H1 (cell line): ENCODE measurements around the gene SBNO2. TPM values are rescaled to one million over a fixed set of nuclear protein-coding genes. Genes with fewer than 3 reads are reported as not detected.

Experiments
- CTCF ChIA-PET: fragments of 300-600 bp; sonication (Branson Sonifier 250); formaldehyde crosslinking; loops from one replicate; lab custom pipeline; 2021; ENCODE audit not compliant: partially characterized antibody; lab: Charles Lee
- POLR2A ChIA-PET: fragments of 300-600 bp; sonication (Branson Sonifier 250); formaldehyde crosslinking; loops from one replicate; lab custom pipeline; 2021; ENCODE audit warnings: inconsistent platforms; ENCODE audit not compliant: partially characterized antibody; lab: Charles Lee
- DNase-seq, 2 experiments: peaks; one replicate each; pipeline versions ENCODE4 v3.0.0 to v3.0.0-alpha.2; 2010 to 2022; ENCODE audit warnings: low spot score in 2 of 2, low read depth in 1 of 2, mixed read lengths in 1 of 2
- FAIRE-seq: peaks from 2 replicates; lab custom pipeline; 2011; peaks lifted over from hg19 to GRCh38; lab: Jason Lieb, UNC
- H2AFZ ChIP-seq: 2 replicates; pipeline ENCODE4 v1.8.1; 2012; ENCODE audit warnings: low read length, inconsistent platforms
- H2AK5ac ChIP-seq: 2 replicates; pipeline ENCODE4 v1.6.1; 2013; ENCODE audit warnings: low read depth, low read length
- H2BK120ac ChIP-seq: replicated peaks from 2 replicates; pipeline ENCODE3; 2013; ENCODE audit warnings: low read depth, low read length, inconsistent platforms
- H2BK12ac ChIP-seq: 2 replicates; pipeline ENCODE4 v1.6.1; 2013; ENCODE audit warnings: low read depth, low read length
- H2BK15ac ChIP-seq: 2 replicates; pipeline ENCODE4 v1.6.1; 2013; ENCODE audit warnings: low read length
- H2BK20ac ChIP-seq: 2 replicates; pipeline ENCODE4 v1.6.1; 2013; ENCODE audit warnings: low read length
- H2BK5ac ChIP-seq: 2 replicates; pipeline ENCODE4 v1.6.1; 2013; ENCODE audit warnings: low read depth, low read length
- H3K14ac ChIP-seq: 2 replicates; pipeline ENCODE4 v1.6.1; 2013; ENCODE audit warnings: inconsistent platforms; ENCODE audit not compliant: insufficient read length
- H3K18ac ChIP-seq: 2 replicates; pipeline ENCODE4 v1.6.1; 2013; ENCODE audit warnings: low read length; ENCODE audit errors: extremely low read depth
- H3K23ac ChIP-seq: 2 replicates; pipeline ENCODE4 v1.6.1; 2013; ENCODE audit warnings: inconsistent platforms; ENCODE audit not compliant: insufficient read length
- H3K23me2 ChIP-seq: 2 replicates; pipeline ENCODE4 v1.6.1; 2013; ENCODE audit warnings: low read depth, low read length
- H3K27ac ChIP-seq: 2 replicates; pipeline ENCODE4 v1.6.1; 2011; ENCODE audit warnings: low read depth, low read length, inconsistent platforms
- H3K27me3 ChIP-seq, 4 experiments: replicated peaks in 1 of 4; 1 replicate in 1 of 4; 2 replicates in 3 of 4; pipeline versions ENCODE4 v1.6.1 to v1.8.1; 2011 to 2013; ENCODE audit warnings: low read length in 3 of 4, mild to moderate bottlenecking in 3 of 4, inconsistent platforms in 2 of 4, mixed read lengths in 2 of 4, moderate library complexity in 1 of 4; ENCODE audit not compliant: control insufficient read depth in 3 of 4, insufficient read depth in 3 of 4; ENCODE audit errors: extremely low read depth in 1 of 4
- H3K36me3 ChIP-seq, 4 experiments: 2 replicates each; pipeline versions ENCODE4 v1.6.1 to v1.8.1; 2011 to 2013; ENCODE audit warnings: mild to moderate bottlenecking in 4 of 4, low read length in 3 of 4, moderate library complexity in 2 of 4, control low read depth in 1 of 4, inconsistent platforms in 1 of 4; ENCODE audit not compliant: insufficient read depth in 4 of 4, control insufficient read depth in 2 of 4
- H3K4ac ChIP-seq: replicated peaks from 2 replicates; pipeline ENCODE3; 2013; ENCODE audit warnings: low read length, low read depth, mixed read lengths, inconsistent platforms; ENCODE audit not compliant: insufficient read length
- H3K4me1 ChIP-seq, 4 experiments: replicated peaks in 1 of 4; 1 replicate in 1 of 4; 2 replicates in 3 of 4; pipeline versions ENCODE4 v1.6.1 to v1.8.1; 2011 to 2013; ENCODE audit warnings: low read length in 3 of 4, inconsistent platforms in 2 of 4, mixed read lengths in 1 of 4; ENCODE audit not compliant: insufficient read depth in 4 of 4, control insufficient read depth in 3 of 4
- H3K4me2 ChIP-seq, 2 experiments: 2 replicates each; pipeline versions ENCODE4 v1.6.1 to v1.8.1; 2011 to 2013; ENCODE audit warnings: low read depth in 2 of 2, low read length in 2 of 2, control low read depth in 1 of 2, inconsistent platforms in 1 of 2, mild to moderate bottlenecking in 1 of 2; ENCODE audit not compliant: insufficient read depth in 1 of 2
- H3K4me3 ChIP-seq, 4 experiments: fragments of 200-600, 300-600 bp in 1 of 4; sonication (generic), shearing (Covaris generic), sonication (Bioruptor Twin) in 1 of 4; 2 replicates each; pipeline versions ENCODE4 v1.5.1 to v1.8.1; 2011 to 2016; ENCODE audit warnings: low read length in 4 of 4, low read depth in 3 of 4, control low read depth in 2 of 4, inconsistent platforms in 2 of 4, mild to moderate bottlenecking in 2 of 4, mixed read lengths in 1 of 4, moderate library complexity in 1 of 4; ENCODE audit not compliant: insufficient read depth in 2 of 4; ENCODE audit errors: extremely low read depth in 1 of 4
- H3K56ac ChIP-seq: replicated peaks from 2 replicates; pipeline ENCODE3; 2013; ENCODE audit warnings: low read depth, mild to moderate bottlenecking, mixed read lengths, low read length, inconsistent platforms; ENCODE audit not compliant: insufficient read length
- H3K79me1 ChIP-seq: 2 replicates; pipeline ENCODE4 v1.6.1; 2013; ENCODE audit warnings: low read depth, low read length, control low read depth
- H3K79me2 ChIP-seq, 2 experiments: 2 replicates each; pipeline versions ENCODE4 v1.6.1 to v1.8.1; 2012 to 2013; ENCODE audit warnings: low read length in 2 of 2, mild to moderate bottlenecking in 2 of 2, inconsistent platforms in 1 of 2; ENCODE audit not compliant: insufficient read depth in 2 of 2, control insufficient read depth in 1 of 2
- H3K9ac ChIP-seq, 4 experiments: replicated peaks in 1 of 4; 1 replicate in 1 of 4; 2 replicates in 3 of 4; pipeline versions ENCODE4 v1.6.1 to v1.8.1; 2011 to 2013; ENCODE audit warnings: low read depth in 3 of 4, low read length in 3 of 4, control low read depth in 2 of 4, mild to moderate bottlenecking in 2 of 4, moderate library complexity in 2 of 4, inconsistent platforms in 1 of 4; ENCODE audit errors: extremely low read depth in 1 of 4
- H3K9me3 ChIP-seq, 2 experiments: 2 replicates each; pipeline versions ENCODE4 v1.6.1 to v1.8.1; 2012 to 2013; ENCODE audit warnings: mild to moderate bottlenecking in 2 of 2, moderate library complexity in 2 of 2, control low read depth in 1 of 2, inconsistent platforms in 1 of 2, low read depth in 1 of 2, low read length in 1 of 2, mixed read lengths in 1 of 2; ENCODE audit not compliant: insufficient read depth in 2 of 2
- H4K20me1 ChIP-seq, 2 experiments: replicated peaks in 1 of 2; 2 replicates each; pipeline versions ENCODE3 to v1.8.1; 2011 to 2013; ENCODE audit warnings: inconsistent platforms in 2 of 2, low read length in 2 of 2, mild to moderate bottlenecking in 1 of 2; ENCODE audit not compliant: insufficient read depth in 2 of 2, control insufficient read depth in 1 of 2
- H4K5ac ChIP-seq: 2 replicates; pipeline ENCODE4 v1.6.1; 2013; ENCODE audit warnings: low read length, low read depth, mixed read lengths, inconsistent platforms; ENCODE audit not compliant: insufficient read length
- H4K8ac ChIP-seq: 2 replicates; pipeline ENCODE4 v1.8.0; 2013; ENCODE audit warnings: mild to moderate bottlenecking, moderate library complexity, low read length, inconsistent platforms; ENCODE audit not compliant: insufficient read depth; ENCODE audit errors: extremely low read depth
- H4K91ac ChIP-seq: replicated peaks from 2 replicates; pipeline ENCODE3; 2013; ENCODE audit warnings: low read length, mixed read lengths, inconsistent platforms; ENCODE audit not compliant: insufficient read length
- EGR1 ChIP-seq: IDR thresholded peaks from 2 replicates; pipeline ENCODE4 v1.6.1; 2011; ENCODE audit warnings: low read depth, low read length, borderline replicate concordance
- FOSL1 ChIP-seq: IDR thresholded peaks from 2 replicates; pipeline ENCODE4 v1.6.1; 2011; ENCODE audit warnings: mild to moderate bottlenecking, low read depth, low read length, moderate library complexity; ENCODE audit not compliant: insufficient read depth
- GABPA ChIP-seq: IDR thresholded peaks from 2 replicates; pipeline ENCODE4 v1.6.1; 2011; ENCODE audit warnings: mild to moderate bottlenecking, low read length, moderate library complexity, borderline replicate concordance; ENCODE audit not compliant: insufficient read depth
- KDM4A ChIP-seq: IDR thresholded peaks from one replicate; pipeline ENCODE4 v1.7.1; 2012; ENCODE audit warnings: low read depth, mild to moderate bottlenecking, moderate library complexity, low read length, inconsistent platforms; ENCODE audit not compliant: severe bottlenecking
- SIN3A ChIP-seq, 2 experiments: IDR thresholded peaks in 1 of 2; conservative IDR thresholded peaks in 1 of 2; 2 replicates each; pipeline ENCODE4 v1.6.1; 2011 to 2012; ENCODE audit warnings: low read length in 2 of 2, improper control_type of control experiment in 1 of 2, low read depth in 1 of 2, mild to moderate bottlenecking in 1 of 2
- SP2 ChIP-seq: IDR thresholded peaks from 2 replicates; pipeline ENCODE4 v1.6.1; 2012; ENCODE audit warnings: mild to moderate bottlenecking, low read length, inconsistent platforms
- WGBS, 2 experiments: shearing (Covaris generic) in 1 of 2; methylation state at CpG; one replicate each; pipeline versions ENCODE4 v1.1.6 to v1.1.7; 2013 to 2015; ENCODE audit warnings: low lambda C conversion rate in 2 of 2, mixed read lengths in 2 of 2, inconsistent platforms in 1 of 2, low coverage in 1 of 2, missing lambda C conversion rate in 1 of 2; ENCODE audit not compliant: insufficient replicate concordance in 2 of 2, insufficient coverage in 1 of 2, insufficient read length in 1 of 2; ENCODE audit errors: extremely low coverage in 1 of 2, missing lambda C conversion rate in 1 of 2; 5-methylcytosine and 5-hydroxymethylcytosine counted together
- polyA plus RNA-seq, 7 experiments: library from polyadenylated mRNA; depleted of rRNA in 3 of 7; stranded (reverse) in 5 of 7; unstranded in 2 of 7; fragments of >200 nt in 5 of 7; fragments of 200-250 nt in 2 of 7; gene quantifications; 1 replicate in 5 of 7; 2 replicates in 1 of 7; 4 replicates in 1 of 7; pipeline versions ENCODE4 v1.2.1 to v1.2.3, GENCODE V29; 2011 to 2013; ENCODE audit warnings: missing spikeins in 2 of 7, mixed read lengths in 2 of 7
- total RNA-seq: library from RNA; stranded (reverse); fragmentation: NEBNext Ultra II Directional; extraction: Animal tissue kit (Norgen Biotek cat#: 25700); gene quantifications from 2 replicates; pipeline ENCODE4 v1.2.1, GENCODE V29; 2021

SBNO2 gene
- total and polyA plus RNA-seq, 2 of the 8 experiments (the other 6 are each of a cell fraction or from before 2014, with no cell fraction given): 12.2 to 31.4 TPM

DNA sequence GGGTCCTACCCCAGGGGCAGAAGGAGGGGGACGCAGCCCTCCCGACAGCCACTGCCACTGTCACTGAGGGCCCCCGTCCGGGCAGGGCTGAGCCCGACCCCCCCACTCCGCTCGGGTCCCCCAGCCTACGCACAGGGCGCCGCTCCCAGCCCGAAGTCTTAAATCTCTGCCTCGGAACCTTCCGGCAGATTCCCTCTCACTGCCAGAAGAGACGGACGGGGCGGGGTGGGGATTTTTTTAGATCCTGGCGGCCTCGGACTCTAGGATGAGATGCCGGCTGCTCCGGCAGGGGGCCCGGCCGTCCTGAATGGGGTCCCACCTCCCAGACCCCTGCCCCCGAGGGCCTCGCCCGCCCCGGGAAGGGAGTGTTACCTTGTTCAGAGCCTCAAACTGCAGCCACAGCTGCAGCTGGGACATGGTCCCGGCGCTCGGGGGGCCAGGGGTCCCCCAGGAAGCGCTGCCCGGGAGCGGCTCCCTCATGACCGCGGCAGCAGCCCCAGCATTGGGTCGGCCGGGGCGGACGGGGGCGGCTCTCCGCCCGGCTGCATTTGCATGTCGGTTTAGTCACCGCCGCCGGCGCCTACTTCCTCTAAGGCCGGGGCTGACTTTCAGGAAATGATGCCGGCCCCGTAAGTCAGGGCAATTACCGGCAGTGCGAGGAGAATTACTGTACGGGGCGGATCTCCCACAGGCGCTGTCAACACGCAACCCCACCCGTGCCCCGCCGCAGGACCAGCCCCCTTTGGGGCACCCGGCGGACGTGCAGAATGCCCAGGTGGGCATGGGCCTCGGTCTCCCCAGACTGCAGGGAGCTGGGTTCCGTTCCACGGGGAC is 42.1 kb downstream of the SBNO2 start:
- H2AK5ac ChIP-seq: no peak overlapping the region
- peak overlapping the region; percentile 75; the same call in 1 of the 2 replicates for H2BK5ac ChIP-seq
- 33% methylated on average over 49 of the region's 64 CpGs; no CpG with 5 or more reads in 1 of the 2 experiments for WGBS, 2 experiments
- H2BK15ac ChIP-seq: no peak overlapping the region
- no peak for DNase-seq
- no peak overlapping the region for H2AFZ ChIP-seq
- H2BK20ac ChIP-seq: no peak overlapping the region
- CTCF ChIA-PET: interaction anchor here (0.7 to 4.5 kb wide), 9 partner anchors 8 to 195 kb away, joined by 3 to 24 read pairs (median 4); no protein-coding TSS in a partner anchor
- no peaks in the 10 kb centered on the region for H3K27me3 ChIP-seq
- H3K23me2 ChIP-seq: peaks cover 4% of the 10 kb centered on the region; the same call in 1 of the 2 replicates
- peak overlapping the region; percentile 33 for H4K5ac ChIP-seq
- H4K20me1 ChIP-seq: peaks cover 4 to 12% of the 10 kb centered on the region in 2 experiments
- TF ChIP-seq SIN3A (conservative IDR thresholded peaks at IDR 0.05 in 1 of 2, IDR thresholded peaks at IDR 0.05 in 1 of 2; ENCODE audit: low read depth in 1 of 2, low read length in 2 of 2) (0 out of 4 replicates have a peak, but pooled peaks of 1 of the 2 experiments have one; percentile 30), SP2 (no peak), EGR1 (peak; percentile 67; the same call in 1 of the 2 replicates), GABPA (peak; percentile 56; the same call in 1 of the 2 replicates), FOSL1 (no peak), KDM4A (no peak)
- peaks cover 14% of the 10 kb centered on the region for H3K79me1 ChIP-seq
- H3K27ac ChIP-seq: no peak overlapping the region; the same call in 1 of the 2 replicates
- no peak overlapping the region for H3K14ac ChIP-seq
- no peaks in the 10 kb centered on the region; a peak in 1 of 4 replicates for H3K79me2 ChIP-seq
- H2BK120ac ChIP-seq: no peak overlapping the region
- peaks cover 0 to 15% (median 7%) of the 10 kb centered on the region in 4 experiments; a peak in 6 of 7 replicates for H3K4me1 ChIP-seq
- peak overlapping the region; percentile 11 to 52 (median 37); a peak in 7 of 8 replicates for H3K4me3 ChIP-seq
- no peak overlapping the region for H3K23ac ChIP-seq
- no peaks in the 10 kb centered on the region for H3K9me3 ChIP-seq
- POLR2A ChIA-PET: interaction anchor here (1.3 to 1.7 kb wide), 2 partner anchors 14 to 36 kb away, joined by 5 to 10 read pairs; no protein-coding TSS in a partner anchor
- peak overlapping the region; percentile 19; the same call in 1 of the 2 replicates for H3K18ac ChIP-seq
- no peak overlapping the region for H3K56ac ChIP-seq
- H3K36me3 ChIP-seq: peaks cover 2 to 6% (median 4%) of the 10 kb centered on the region in 4 experiments; a peak in 4 of 8 replicates
- H4K91ac ChIP-seq: peak overlapping the region; percentile 65
- H3K4ac ChIP-seq: no peak overlapping the region
- no peak overlapping the region for H4K8ac ChIP-seq
- H2BK12ac ChIP-seq: no peak overlapping the region
- peak overlapping the region; percentile 52 to 67 for H3K4me2 ChIP-seq
- FAIRE-seq: no peak
- H3K9ac ChIP-seq: no peak overlapping the region; a peak in 1 of 7 replicates
